Measurements from ENCODE around the gene SMYD1. TPM values are rescaled to one million over a fixed set of nuclear protein-coding genes. Genes with fewer than 3 reads are reported as not detected.

The SMYD1 gene
- total and polyA plus RNA-seq, 10 of the 15 experiments (the other 5 are each of a cell fraction or from before 2014, with no cell fraction given): 0.09 TPM; not detected in 9

DNA sequence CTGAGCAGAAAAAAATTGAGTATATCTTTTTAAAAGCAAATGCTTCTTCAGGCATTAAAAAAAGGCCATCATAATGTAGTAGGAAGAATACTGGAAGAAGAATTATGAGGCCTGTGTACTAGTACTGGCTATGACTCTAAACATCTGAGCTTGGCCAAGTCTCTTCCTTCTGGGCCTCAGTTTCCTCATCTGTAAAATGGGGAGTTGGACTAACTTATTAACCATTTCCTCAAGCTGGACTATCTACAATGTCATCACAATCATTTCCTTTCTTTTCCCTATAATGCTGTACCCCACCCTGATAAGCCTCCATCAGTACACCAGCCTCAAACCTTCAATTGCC, 30.9 kb downstream of the SMYD1 start (continued):
- TF ChIP-seq, protein P1, sequence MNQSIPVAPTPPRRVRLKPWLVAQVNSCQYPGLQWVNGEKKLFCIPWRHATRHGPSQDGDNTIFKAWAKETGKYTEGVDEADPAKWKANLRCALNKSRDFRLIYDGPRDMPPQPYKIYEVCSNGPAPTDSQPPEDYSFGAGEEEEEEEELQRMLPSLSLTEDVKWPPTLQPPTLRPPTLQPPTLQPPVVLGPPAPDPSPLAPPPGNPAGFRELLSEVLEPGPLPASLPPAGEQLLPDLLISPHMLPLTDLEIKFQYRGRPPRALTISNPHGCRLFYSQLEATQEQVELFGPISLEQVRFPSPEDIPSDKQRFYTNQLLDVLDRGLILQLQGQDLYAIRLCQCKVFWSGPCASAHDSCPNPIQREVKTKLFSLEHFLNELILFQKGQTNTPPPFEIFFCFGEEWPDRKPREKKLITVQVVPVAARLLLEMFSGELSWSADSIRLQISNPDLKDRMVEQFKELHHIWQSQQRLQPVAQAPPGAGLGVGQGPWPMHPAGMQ (IDR thresholded peaks at IDR 0.05; ENCODE audit: borderline replicate concordance): no peak
- TF ChIP-seq KAT2A (conservative IDR thresholded peaks at IDR 0.05; ENCODE audit: control insufficient read depth, low read depth, low read length): no peak
- TF ChIP-seq, protein P2, sequence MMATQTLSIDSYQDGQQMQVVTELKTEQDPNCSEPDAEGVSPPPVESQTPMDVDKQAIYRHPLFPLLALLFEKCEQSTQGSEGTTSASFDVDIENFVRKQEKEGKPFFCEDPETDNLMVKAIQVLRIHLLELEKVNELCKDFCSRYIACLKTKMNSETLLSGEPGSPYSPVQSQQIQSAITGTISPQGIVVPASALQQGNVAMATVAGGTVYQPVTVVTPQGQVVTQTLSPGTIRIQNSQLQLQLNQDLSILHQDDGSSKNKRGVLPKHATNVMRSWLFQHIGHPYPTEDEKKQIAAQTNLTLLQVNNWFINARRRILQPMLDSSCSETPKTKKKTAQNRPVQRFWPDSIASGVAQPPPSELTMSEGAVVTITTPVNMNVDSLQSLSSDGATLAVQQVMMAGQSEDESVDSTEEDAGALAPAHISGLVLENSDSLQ (IDR thresholded peaks at IDR 0.05): no peak
- TF ChIP-seq POLR2A (IDR thresholded peaks at IDR 0.05; ENCODE audit: low read depth, low read length): no peak
- TF ChIP-seq SMC3 (IDR thresholded peaks at IDR 0.05; ENCODE audit: borderline replicate concordance, low read length): no peak
- no peak for TF ChIP-seq HCFC1 (IDR thresholded peaks at IDR 0.05; ENCODE audit: low read length)
- no peak for TF ChIP-seq NBN (IDR thresholded peaks at IDR 0.05)

DNA sequence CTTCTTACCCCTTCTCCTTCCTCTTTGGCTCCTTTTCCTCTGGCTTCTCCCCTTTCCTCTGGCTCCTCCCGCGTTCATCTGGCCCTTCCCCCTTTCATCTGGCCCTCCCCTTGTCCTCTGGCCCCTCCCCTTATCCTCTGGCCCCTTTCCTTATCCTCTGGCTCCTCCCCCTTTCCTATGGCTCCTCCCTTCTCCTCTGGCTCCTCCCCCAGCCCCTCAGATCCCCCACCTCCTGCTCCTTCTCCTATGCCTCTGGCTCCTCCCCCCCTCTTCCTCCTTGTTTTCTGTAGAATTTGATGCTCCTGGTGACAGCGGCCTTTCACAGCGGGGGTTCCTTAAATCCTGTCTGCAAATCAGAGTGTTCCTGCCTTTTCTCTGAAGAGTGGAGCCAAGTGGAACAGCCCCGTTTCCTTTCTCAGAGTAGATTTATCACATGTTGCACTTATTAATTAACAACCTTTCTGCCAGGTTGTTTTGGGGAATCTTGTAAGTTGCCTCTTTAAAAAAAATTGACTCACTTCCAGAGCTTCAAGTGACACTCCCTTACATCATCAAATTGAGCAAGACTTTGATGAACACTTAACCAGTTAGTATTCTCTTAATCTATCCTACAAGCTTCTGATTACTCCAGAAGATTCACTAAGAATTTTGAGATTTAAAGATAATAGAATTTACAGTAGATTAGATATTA, 32.3 kb downstream of the SMYD1 start:
- TF ChIP-seq EP300 (IDR thresholded peaks at IDR 0.05; ENCODE audit: borderline replicate concordance in 1 of 2, control insufficient read depth in 1 of 2, low read depth in 2 of 2, low read length in 2 of 2) (no peak), DPF2 (IDR thresholded peaks at IDR 0.05) (no peak)
- H3K9ac ChIP-seq (ENCODE audit: control insufficient read depth, insufficient read depth, low read length): no peak overlapping the region
- H4K20me1 ChIP-seq (ENCODE audit: control insufficient read depth, insufficient read depth): no peaks in the 10 kb centered on the region
- H3K4me3 ChIP-seq: no peak overlapping the region
- no peak for ATAC-seq
- RAD21 ChIA-PET (ENCODE audit: unreplicated experiment): no interaction called here
- intact Hi-C loops (cut with micrococcal nuclease; ENCODE audit: unreplicated experiment) (loop anchor here (10.0 kb wide), 1 partner anchor 65 kb away; no protein-coding TSS in a partner anchor), in situ Hi-C loops (cut with MboI) (no loop called here)
- H3K9me3 ChIP-seq (replicated peaks; ENCODE audit: control insufficient read depth, insufficient read depth, low read length): no peaks in the 10 kb centered on the region
- FAIRE-seq: no peak
- H3K4me1 ChIP-seq (ENCODE audit: control insufficient read depth, insufficient read depth, low read length): no peaks in the 10 kb centered on the region
- SMC1A ChIA-PET (ENCODE audit: uncharacterized antibody, unreplicated experiment): no interaction called here
- peaks cover 0 to 2% of the 10 kb centered on the region in 2 experiments; a peak in 1 of 4 replicates for H3K27me3 ChIP-seq (replicated peaks in 1 of 2; ENCODE audit: control insufficient read depth in 2 of 2, insufficient read depth in 2 of 2, low read length in 1 of 2)
- CTCF ChIA-PET: no interaction called here
- no peak overlapping the region for H2AFZ ChIP-seq (ENCODE audit: control insufficient read depth, low read depth, low read length)
- DNase-seq (ENCODE audit: low read depth, low spot score): no peak
- no TSS peak for BruUV-seq (replicated peaks)
- H3K27ac ChIP-seq (ENCODE audit: control insufficient read depth, insufficient read depth): no peak overlapping the region
- POLR2A ChIA-PET: no interaction called here
- WGBS (ENCODE audit: insufficient coverage, insufficient replicate concordance, low lambda C conversion rate, missing lambda C conversion rate): 49% methylated on average over 5 of the region's 5 CpGs
- no peaks in the 10 kb centered on the region for H3K36me3 ChIP-seq (ENCODE audit: control insufficient read depth in 2 of 2, insufficient read depth in 2 of 2, low read length in 1 of 2)
- H3K4me2 ChIP-seq (ENCODE audit: control insufficient read depth, insufficient read depth): no peak overlapping the region
- H3K79me2 ChIP-seq (ENCODE audit: control insufficient read depth, insufficient read depth, low read length): no peaks in the 10 kb centered on the region

All from GM12878 (cell line).